ENCODE data around the gene MBD3.

The MBD3 gene

DNA sequence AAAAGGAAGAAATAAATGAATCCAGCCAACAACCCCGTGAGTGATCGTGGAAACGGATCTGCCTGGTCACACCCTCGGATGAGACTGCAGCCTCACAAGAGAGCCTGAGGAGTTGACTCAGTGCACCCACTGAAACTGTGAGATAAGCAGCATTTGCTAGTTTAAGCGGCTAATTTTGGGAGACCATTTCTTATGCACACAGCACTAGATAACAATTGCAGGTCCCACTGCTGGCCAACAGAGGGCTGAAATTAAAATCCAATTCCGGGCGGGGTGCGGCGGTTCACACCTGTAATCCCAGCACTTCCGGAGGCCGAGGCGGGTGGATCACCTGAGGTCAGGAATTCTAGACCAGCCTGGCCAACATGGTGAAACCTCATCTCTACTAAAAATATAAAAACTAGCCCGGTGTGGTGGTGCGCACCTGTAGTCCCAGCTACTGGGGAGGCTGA, 9.0 kb upstream of the MBD3 start:
- DNase-seq: no peak
- H3K4me3 ChIP-seq: no peak overlapping the region
- intact Hi-C loops (cut with DNase I; ENCODE audit: low total_unique reads): no loop called here
- H3K36me3 ChIP-seq: peaks cover 17 to 43% (median 39%) of the 10 kb centered on the region in 3 donors
- H3K27me3 ChIP-seq: no peaks in the 10 kb centered on the region
- H3K27ac ChIP-seq: no peak overlapping the region
- peaks cover 0 to 36% (median 28%) of the 10 kb centered on the region in 4 donors for H3K4me1 ChIP-seq
- H3K9me3 ChIP-seq: no peaks in the 10 kb centered on the region
- TF ChIP-seq, protein P1, sequence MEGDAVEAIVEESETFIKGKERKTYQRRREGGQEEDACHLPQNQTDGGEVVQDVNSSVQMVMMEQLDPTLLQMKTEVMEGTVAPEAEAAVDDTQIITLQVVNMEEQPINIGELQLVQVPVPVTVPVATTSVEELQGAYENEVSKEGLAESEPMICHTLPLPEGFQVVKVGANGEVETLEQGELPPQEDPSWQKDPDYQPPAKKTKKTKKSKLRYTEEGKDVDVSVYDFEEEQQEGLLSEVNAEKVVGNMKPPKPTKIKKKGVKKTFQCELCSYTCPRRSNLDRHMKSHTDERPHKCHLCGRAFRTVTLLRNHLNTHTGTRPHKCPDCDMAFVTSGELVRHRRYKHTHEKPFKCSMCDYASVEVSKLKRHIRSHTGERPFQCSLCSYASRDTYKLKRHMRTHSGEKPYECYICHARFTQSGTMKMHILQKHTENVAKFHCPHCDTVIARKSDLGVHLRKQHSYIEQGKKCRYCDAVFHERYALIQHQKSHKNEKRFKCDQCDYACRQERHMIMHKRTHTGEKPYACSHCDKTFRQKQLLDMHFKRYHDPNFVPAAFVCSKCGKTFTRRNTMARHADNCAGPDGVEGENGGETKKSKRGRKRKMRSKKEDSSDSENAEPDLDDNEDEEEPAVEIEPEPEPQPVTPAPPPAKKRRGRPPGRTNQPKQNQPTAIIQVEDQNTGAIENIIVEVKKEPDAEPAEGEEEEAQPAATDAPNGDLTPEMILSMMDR (IDR thresholded peaks at IDR 0.05): no peak

DNA sequence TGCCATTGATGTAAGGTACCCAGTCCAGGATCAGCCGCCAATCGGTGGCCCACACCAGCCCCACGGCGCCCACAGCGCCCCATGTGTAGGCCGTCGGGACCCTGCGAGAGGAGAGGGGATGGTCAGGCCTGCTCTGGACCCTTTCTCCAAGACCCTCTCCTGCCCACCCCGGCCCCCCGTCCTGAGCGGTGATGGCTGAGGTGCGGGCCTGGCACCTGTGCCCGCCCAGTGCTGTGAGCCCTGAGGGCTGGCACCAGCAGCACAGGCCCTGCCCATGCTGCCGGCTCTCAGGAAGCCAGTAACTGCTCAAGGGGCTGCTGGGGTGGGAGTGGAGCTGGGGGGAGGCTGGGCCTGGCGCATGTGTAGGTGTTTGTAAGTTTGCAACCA, 6.8 kb upstream of the MBD3 start:
- no peak overlapping the region for H3K27ac ChIP-seq
- no peak for DNase-seq
- TF ChIP-seq, protein P1 (IDR thresholded peaks at IDR 0.05): no peak
- intact Hi-C loops (cut with DNase I; ENCODE audit: low total_unique reads): no loop called here
- H3K4me3 ChIP-seq: no peak overlapping the region
- H3K36me3 ChIP-seq: peaks cover 20 to 65% (median 42%) of the 10 kb centered on the region in 3 donors
- no peaks in the 10 kb centered on the region for H3K9me3 ChIP-seq
- peaks cover 0 to 24% (median 17%) of the 10 kb centered on the region in 4 donors for H3K4me1 ChIP-seq
- no peaks in the 10 kb centered on the region for H3K27me3 ChIP-seq

DNA sequence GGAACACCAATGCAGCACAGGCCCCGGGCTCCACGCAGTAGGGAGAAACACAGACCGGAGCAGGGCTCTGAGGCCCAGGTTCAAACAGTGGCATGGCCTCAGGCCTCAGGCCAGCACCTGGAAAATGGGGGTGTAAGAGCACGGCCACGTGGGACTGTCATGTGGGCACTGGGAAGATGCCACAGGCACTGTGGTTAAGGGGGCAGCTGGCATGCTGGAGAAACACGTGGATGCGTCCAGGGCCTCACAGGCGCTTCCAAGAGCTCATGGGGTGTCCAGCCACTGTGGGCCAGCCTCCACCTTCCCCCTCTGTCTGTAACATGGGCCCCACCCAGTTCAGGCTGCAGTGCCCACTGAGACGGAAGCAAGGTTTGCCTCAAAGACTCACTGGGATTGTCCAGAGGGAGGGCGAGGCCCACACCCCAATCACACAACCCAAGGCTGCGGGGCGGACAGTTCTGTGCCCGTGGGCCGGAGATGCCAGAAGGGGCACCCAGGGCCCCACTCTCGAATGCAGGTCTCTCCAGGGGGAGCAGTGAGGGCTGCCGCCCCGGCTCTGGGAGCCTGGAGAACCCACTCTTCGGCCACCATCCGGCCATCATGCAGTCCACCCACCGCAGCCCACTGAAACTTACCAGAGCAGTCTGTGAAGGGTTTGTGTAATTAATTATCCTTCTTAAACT, 6.3 kb upstream of the MBD3 start:
- Histone ChIP-seq H3K9me3 (no peaks in the 10 kb centered on the region), H3K27ac (no peak overlapping the region), H3K27me3 (no peaks in the 10 kb centered on the region), H3K4me1 (peaks cover 0 to 19% (median 12%) of the 10 kb centered on the region in 4 donors), H3K36me3 (peaks cover 20 to 67% (median 42%) of the 10 kb centered on the region in 3 donors), H3K4me3 (no peak overlapping the region)
- TF ChIP-seq, protein P1 (IDR thresholded peaks at IDR 0.05): no peak
- no peak for DNase-seq
- intact Hi-C loops (cut with DNase I; ENCODE audit: low total_unique reads): no loop called here

DNA sequence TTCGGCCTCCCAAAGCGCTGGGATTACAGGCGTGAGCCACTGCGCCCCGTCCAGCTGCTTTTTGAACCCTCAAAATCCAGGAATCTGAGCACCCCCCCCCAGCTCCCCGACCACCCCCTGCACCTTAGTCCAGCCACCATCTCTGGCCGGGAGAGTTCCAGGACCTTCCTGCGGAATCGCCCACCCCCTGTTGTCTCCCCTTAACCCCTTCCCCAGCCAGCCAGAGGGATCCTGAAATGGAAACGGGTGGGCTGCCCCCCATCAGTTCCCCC, 772 bp upstream of the MBD3 start:
- H3K27me3 ChIP-seq: no peaks in the 10 kb centered on the region
- DNase-seq: no peak
- peak overlapping the region in 1 of 2 donors; percentile 72 for H3K27ac ChIP-seq
- H3K4me3 ChIP-seq: peak overlapping the region; percentile 58 to 71
- intact Hi-C loops (cut with DNase I; ENCODE audit: low total_unique reads): no loop called here
- H3K4me1 ChIP-seq: peaks cover 0 to 33% (median 23%) of the 10 kb centered on the region in 4 donors
- H3K9me3 ChIP-seq: no peaks in the 10 kb centered on the region
- TF ChIP-seq, protein P1 (IDR thresholded peaks at IDR 0.05): no peak
- H3K36me3 ChIP-seq: peaks cover 16 to 42% (median 22%) of the 10 kb centered on the region in 3 donors

DNA sequence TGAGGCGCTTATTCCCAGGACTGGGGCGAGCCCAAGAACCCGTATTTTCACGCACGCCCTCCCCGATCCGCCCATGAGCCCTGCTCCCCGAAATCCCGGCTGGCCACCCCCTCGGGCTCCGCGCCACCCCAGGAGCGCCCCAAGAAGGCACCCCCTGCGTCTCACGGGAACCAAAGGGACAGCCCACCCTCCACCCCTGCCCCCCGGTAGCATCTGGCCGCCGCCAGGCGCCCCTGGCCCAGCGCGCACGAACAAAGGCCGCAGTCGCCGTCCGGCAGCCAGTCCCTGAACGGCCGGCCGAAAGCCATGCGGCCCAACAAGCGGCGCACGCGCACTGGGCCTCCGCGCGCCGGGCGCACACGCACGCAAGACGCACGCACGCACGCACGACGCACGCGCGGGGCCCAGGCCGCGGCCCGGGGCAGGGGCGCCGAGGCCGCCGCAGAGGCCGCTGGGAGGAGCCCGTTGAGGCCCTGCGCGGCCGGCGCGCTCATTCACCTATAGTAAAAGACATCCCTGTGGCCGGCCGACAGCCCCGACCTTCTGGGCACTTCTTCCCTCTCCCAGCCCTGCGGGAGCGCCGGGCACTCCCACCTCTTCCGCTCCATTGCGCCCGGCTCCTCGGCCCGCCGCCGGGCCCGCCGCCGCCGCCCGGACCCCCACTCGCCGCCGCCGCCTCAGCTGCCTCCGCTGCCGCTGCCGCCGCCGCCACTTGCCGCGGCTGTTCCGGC, 476 bp downstream of the MBD3 start:
- Histone ChIP-seq H3K9me3 (no peaks in the 10 kb centered on the region), H3K36me3 (peaks cover 4 to 29% (median 9%) of the 10 kb centered on the region in 3 donors), H3K4me3 (peak overlapping the region; percentile 58 to 71), H3K4me1 (peaks cover 0 to 33% (median 23%) of the 10 kb centered on the region in 4 donors), H3K27ac (peak overlapping the region; percentile 83 to 89), H3K27me3 (no peaks in the 10 kb centered on the region)
- TF ChIP-seq, protein P1 (IDR thresholded peaks at IDR 0.05): no peak
- peak; percentile 74 to 90 for DNase-seq
- intact Hi-C loops (cut with DNase I; ENCODE audit: low total_unique reads): no loop called here

Measured in tibial artery (tissue), 4 donors.